GM12891 (cell line): ENCODE data around the gene VCAN.

Source experiments
- POLR2A ChIP-seq: IDR thresholded peaks from 2 replicates; pipeline ENCODE4 v1.6.1; 2011; ENCODE audit warnings: low read depth, low read length, control low read depth
- POLR2AphosphoS5 ChIP-seq: IDR thresholded peaks from 2 replicates; pipeline ENCODE4 v1.6.1; 2011; ENCODE audit warnings: low read depth, low read length, control low read depth
- POU2F2 ChIP-seq: IDR thresholded peaks from 2 replicates; pipeline ENCODE4 v1.6.1; 2011; ENCODE audit warnings: low read depth, mild to moderate bottlenecking, control low read depth, low read length, moderate library complexity
- SPI1 ChIP-seq: IDR thresholded peaks from 2 replicates; pipeline ENCODE4 v1.6.1; 2011; ENCODE audit warnings: low read depth, low read length, control low read depth
- TAF1 ChIP-seq: IDR thresholded peaks from 2 replicates; pipeline ENCODE4 v1.6.1; 2011; ENCODE audit warnings: low read depth, low read length, control low read depth

- TF ChIP-seq POLR2A (no peak), TAF1 (no peak), POLR2AphosphoS5 (no peak), POU2F2 (no peak), SPI1 (no peak)
Measured at GRCh38 chr5:83523929-83524328, 52.4 kb downstream of the VCAN start.
